Thoracic aorta (tissue), 2 donors: Measurements from ENCODE around the gene DOK5. TPM values are rescaled to one million over a fixed set of nuclear protein-coding genes. Genes with fewer than 3 reads are reported as not detected.

Source experiments
- ATAC-seq: fragments of 150-250 bp; one replicate; pipeline ENCODE4 v1.8.0; 2017; ENCODE audit warnings: low read depth; ENCODE audit not compliant: insufficient number of reproducible peaks, low FRiP score
- DNase-seq: peaks from one replicate; pipeline ENCODE4 v3.0.0-alpha.2; 2020; ENCODE audit warnings: low spot score
- H3K27ac ChIP-seq, 2 donors: fragments of 200-600 bp; sonication (generic); 1 replicate in 1 of 2; 2 replicates in 1 of 2; pipeline ENCODE4 v1.5.1; 2016; ENCODE audit warnings: mild to moderate bottlenecking in 2 of 2, moderate library complexity in 2 of 2
- H3K27me3 ChIP-seq: fragments of 200-600 bp; sonication (generic); replicated peaks from 2 replicates; pipeline ENCODE4 v1.6.0; 2016; ENCODE audit warnings: mild to moderate bottlenecking; ENCODE audit not compliant: insufficient read depth
- H3K36me3 ChIP-seq: fragments of 200-600 bp; sonication (generic); one replicate; pipeline ENCODE4 v1.5.1; 2016
- H3K4me1 ChIP-seq, 2 donors: fragments of 200-600 bp; sonication (generic); 1 replicate in 1 of 2; 2 replicates in 1 of 2; pipeline versions ENCODE4 v1.5.1 to v1.6.0; 2016; ENCODE audit warnings: low read depth in 2 of 2, mild to moderate bottlenecking in 1 of 2; ENCODE audit not compliant: control insufficient read depth in 1 of 2
- H3K4me3 ChIP-seq: fragments of 200-600 bp; sonication (generic); 2 replicates; pipeline ENCODE4 v1.5.1; 2016; ENCODE audit warnings: mild to moderate bottlenecking
- H3K9me3 ChIP-seq: fragments of 200-600 bp; sonication (generic); 2 replicates; pipeline ENCODE4 v1.5.1; 2016
- total RNA-seq, 2 donors: library from RNA; depleted of rRNA; stranded (reverse); fragments of >200 nt; gene quantifications; one replicate each; pipeline versions ENCODE4 v1.1.0 to v1.2.3, GENCODE V29; 2016
- TF ChIP-seq, protein P1 (sequence below): fragments of 200-600 bp; sonication (generic); IDR thresholded peaks from one replicate; pipeline ENCODE4 v1.5.1; 2019; ENCODE audit warnings: antibody characterized with exemption

DOK5 gene
- total RNA-seq: 10 to 100 TPM in 1 of 2 donors, 1 to 10 TPM in 1; 8.3 to 21.7 TPM

DNA sequence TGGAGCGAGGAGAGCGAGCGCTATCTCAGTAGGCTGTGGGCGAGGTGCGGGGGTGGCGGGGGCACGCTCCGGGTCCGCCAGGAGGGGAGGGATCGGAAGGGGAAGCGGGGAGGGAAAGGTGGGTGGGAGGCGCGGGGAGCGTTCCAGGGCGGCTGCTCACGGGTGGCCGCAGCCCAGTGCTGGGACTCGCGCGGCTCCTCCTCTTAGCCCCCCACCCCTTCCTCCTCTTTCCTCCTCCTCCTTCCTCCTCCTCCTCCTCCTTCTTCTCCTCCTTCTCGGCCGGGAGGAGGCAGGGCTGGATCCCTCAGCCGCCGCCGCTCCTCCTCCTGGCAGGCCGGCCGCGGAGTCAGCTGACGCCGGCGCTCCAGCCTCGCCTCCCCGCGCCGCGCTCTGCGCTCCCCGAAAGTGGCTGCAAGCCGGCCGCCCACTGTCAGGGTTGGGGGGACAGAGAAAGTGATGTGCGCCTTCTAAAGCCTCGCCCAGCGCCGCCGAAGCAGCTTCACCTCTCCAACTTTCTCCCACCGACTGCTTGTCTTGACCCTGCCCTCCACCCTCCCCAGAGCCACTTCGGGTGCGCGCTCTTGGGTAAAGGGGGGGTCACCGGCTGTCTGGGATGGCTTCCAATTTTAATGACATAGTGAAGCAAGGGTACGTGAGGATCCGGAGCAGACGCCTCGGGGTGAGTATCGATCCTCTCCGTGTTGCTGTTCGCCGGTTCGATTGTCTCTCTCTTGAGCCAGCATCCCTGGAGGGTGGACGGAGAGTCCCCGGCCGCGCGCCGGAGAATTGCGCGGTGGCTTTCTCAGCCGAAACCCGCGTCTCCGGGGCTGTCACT is at the start of gene DOK5:
Gene DOK5 (plus strand): TSS at position 260 of the 835 bp plus-strand sequence. CDS start 354 bp downstream, at position 614.
- DNase-seq (peak; percentile 11), ATAC-seq (peak; percentile 45)
- no peaks in the 10 kb centered on the region for H3K27me3 ChIP-seq

DNA sequence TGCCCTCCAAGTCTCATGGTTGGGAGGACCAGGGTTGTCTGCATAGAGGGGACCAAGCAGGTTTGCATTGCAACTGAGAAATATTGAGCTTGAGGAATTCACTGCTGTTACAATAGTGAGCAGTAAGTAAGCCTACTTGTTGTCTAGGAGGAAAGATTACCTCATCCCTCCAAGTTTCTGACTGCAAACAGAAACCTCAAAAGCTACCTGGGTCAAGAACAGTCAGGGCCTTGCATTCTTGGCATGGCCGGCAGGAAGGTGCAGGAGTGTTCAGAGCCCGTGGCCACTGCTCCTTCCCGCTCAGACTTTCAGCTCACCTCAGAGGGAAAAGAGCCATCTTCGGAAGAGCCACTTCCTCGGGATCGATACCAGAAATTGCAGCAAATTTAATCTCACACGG is 46.0 kb upstream of the DOK5 start:
- Histone ChIP-seq H3K4me3 (no peak overlapping the region), H3K36me3 (no peaks in the 10 kb centered on the region), H3K27me3 (no peaks in the 10 kb centered on the region), H3K27ac (no peak overlapping the region), H3K4me1 (no peaks in the 10 kb centered on the region), H3K9me3 (peaks cover 10% of the 10 kb centered on the region)
- DNase-seq: no peak
- TF ChIP-seq, protein P1, sequence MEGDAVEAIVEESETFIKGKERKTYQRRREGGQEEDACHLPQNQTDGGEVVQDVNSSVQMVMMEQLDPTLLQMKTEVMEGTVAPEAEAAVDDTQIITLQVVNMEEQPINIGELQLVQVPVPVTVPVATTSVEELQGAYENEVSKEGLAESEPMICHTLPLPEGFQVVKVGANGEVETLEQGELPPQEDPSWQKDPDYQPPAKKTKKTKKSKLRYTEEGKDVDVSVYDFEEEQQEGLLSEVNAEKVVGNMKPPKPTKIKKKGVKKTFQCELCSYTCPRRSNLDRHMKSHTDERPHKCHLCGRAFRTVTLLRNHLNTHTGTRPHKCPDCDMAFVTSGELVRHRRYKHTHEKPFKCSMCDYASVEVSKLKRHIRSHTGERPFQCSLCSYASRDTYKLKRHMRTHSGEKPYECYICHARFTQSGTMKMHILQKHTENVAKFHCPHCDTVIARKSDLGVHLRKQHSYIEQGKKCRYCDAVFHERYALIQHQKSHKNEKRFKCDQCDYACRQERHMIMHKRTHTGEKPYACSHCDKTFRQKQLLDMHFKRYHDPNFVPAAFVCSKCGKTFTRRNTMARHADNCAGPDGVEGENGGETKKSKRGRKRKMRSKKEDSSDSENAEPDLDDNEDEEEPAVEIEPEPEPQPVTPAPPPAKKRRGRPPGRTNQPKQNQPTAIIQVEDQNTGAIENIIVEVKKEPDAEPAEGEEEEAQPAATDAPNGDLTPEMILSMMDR: no peak
- ATAC-seq: no peak

More for the DNA sequence above, at the start of gene DOK5:
- H3K27ac ChIP-seq: peak within 1 kb of the TSS; percentile 62 to 64
- peak within 1 kb of the TSS; percentile 84 for H3K4me3 ChIP-seq
- peaks cover 3 to 18% of the 10 kb centered on the region in 2 donors for H3K4me1 ChIP-seq
- no peaks in the 10 kb centered on the region for H3K9me3 ChIP-seq
- no peaks in the 10 kb centered on the region for H3K36me3 ChIP-seq
- TF ChIP-seq, protein P1: no peak

DNA sequence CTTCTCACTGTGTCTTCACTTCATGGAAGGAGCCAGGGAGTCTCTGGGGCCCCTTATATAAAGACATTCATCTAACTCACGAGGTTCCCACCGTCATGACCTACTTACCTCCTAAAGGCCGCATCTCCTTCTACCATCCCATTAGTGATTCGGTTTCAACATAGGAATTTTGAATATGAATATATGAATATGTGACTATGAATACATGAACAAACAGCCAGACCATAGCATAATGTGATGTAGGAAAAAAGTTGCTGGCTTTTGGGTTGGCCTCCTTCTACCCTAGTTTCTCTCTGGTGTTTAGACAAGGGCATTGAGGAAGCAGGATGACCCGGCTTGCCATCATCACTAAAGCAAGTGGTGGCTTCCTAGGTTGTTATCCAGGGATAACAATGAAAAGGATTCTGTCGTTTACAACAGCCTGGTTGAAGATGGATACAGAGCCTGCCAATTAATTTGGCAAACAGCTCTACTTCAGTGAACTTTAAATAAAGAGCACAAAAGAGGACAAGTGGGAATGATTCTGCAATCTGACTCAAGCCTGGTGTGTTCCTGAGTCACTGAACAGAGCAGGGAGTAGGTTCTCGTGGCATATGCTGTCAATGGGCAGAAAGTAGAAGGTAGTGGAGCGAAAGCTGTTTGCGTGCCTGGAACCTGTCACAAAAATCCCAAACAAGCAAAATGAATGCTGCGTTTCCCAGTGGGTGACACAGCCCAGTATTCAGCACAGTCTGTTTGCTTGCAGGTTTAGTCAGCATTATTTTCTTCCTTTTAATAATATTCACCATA is 44.0 kb upstream of the DOK5 start:
- H3K27me3 ChIP-seq: no peaks in the 10 kb centered on the region
- ATAC-seq (no peak), DNase-seq (no peak)
- no peak overlapping the region for H3K27ac ChIP-seq
- no peaks in the 10 kb centered on the region for H3K9me3 ChIP-seq
- TF ChIP-seq, protein P1: no peak
- H3K4me3 ChIP-seq: no peak overlapping the region
- H3K4me1 ChIP-seq: no peaks in the 10 kb centered on the region
- no peaks in the 10 kb centered on the region for H3K36me3 ChIP-seq

DNA sequence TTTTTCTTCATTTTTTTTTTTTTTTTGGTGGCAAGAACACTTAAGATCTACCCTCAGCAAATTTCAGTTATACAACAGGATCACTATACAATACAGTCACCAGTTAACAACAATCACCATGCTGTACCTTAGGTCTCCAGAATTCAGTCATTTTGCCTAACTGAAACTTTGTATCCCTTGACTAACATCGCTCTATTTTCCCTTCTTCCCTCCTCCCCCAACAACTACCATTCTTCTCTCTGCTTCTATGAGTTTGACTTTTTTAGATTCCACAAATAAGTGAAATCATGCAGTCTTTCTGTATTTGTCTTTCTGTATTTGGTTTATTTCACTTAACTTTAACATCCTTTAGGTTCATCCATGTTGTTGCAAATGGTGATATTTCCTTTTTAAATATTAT is 42.4 kb upstream of the DOK5 start:
- H3K9me3 ChIP-seq: no peaks in the 10 kb centered on the region
- no peaks in the 10 kb centered on the region for H3K27me3 ChIP-seq
- no peak overlapping the region for H3K4me3 ChIP-seq
- H3K27ac ChIP-seq: no peak overlapping the region
- no peaks in the 10 kb centered on the region for H3K4me1 ChIP-seq
- no peaks in the 10 kb centered on the region for H3K36me3 ChIP-seq
- TF ChIP-seq, protein P1: no peak
- DNase-seq: no peak
- ATAC-seq: no peak

DNA sequence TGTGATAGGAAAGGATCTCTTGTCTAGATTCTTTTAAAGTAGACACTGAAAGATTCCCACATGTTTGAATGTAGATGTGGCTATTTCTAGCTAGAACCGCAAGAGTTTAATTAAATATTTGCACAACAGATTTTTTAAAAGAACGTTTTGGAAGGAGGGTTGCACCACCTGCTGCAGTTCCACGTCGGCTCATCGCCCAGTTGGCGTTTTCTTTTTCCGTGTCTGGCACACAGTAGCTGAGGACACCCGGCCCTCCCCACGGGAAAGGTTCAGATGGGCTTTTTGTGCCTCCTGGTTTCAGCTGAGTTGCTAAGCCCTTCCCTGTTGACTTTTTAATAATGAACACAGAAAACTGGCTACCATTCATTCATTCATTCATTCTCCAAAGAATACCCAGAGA is 41.8 kb upstream of the DOK5 start:
- H3K36me3 ChIP-seq: no peaks in the 10 kb centered on the region
- DNase-seq: no peak
- H3K27ac ChIP-seq: no peak overlapping the region
- no peak for ATAC-seq
- TF ChIP-seq, protein P1: no peak
- H3K4me1 ChIP-seq: no peaks in the 10 kb centered on the region
- no peaks in the 10 kb centered on the region for H3K27me3 ChIP-seq
- no peaks in the 10 kb centered on the region for H3K9me3 ChIP-seq
- no peak overlapping the region for H3K4me3 ChIP-seq
